HG03460 (cell line): Measurements from ENCODE around the gene SMIM14.
"Not testable (repeated sequence)": the region's sequence is repeated elsewhere in the genome, so short reads cannot be mapped to it uniquely, and the experiment has no call there.

Experiments
- ATAC-seq: cut with Tn5 transposase; IDR thresholded peaks from one replicate; pipeline ENCODE4 v1.9.1; 2021; ENCODE audit not compliant: unreplicated experiment

Gene SMIM14

GRCh38 chr4:39638354-39639239 lies at the start of gene SMIM14:
Gene SMIM14 (minus strand): TSS chr4:39638865. CDS start chr4:39605145, 33,720 bp downstream.
- ATAC-seq: peak; percentile 76

- ATAC-seq: no peak
Observed at GRCh38 chr4:39687014-39687413, 48.3 kb upstream of the SMIM14 start.

- ATAC-seq: no peak
Observed at GRCh38 chr4:39685990-39686389, 47.3 kb upstream of the SMIM14 start.

GRCh38 chr4:39682138-39682537 lies 43.5 kb upstream of the SMIM14 start:
- peak; percentile 77 for ATAC-seq

- not testable (repeated sequence) for ATAC-seq
Observed at GRCh38 chr4:39681003-39681402, 42.3 kb upstream of the SMIM14 start.

- not testable (repeated sequence) for ATAC-seq
Observed at GRCh38 chr4:39675681-39676080, 37.0 kb upstream of the SMIM14 start.

GRCh38 chr4:39670296-39670695 lies 31.6 kb upstream of the SMIM14 start:
- not testable (repeated sequence) for ATAC-seq

GRCh38 chr4:39668887-39669286 lies 30.2 kb upstream of the SMIM14 start:
- ATAC-seq: no peak

- no peak for ATAC-seq
Observed at GRCh38 chr4:39667706-39668105, 29.0 kb upstream of the SMIM14 start.

- ATAC-seq: no peak
Observed at GRCh38 chr4:39664828-39665731, 26.4 kb upstream of the SMIM14 start.

- ATAC-seq: no peak
Observed at GRCh38 chr4:39662683-39663082, 24.0 kb upstream of the SMIM14 start.

GRCh38 chr4:39660757-39661156 lies 22.1 kb upstream of the SMIM14 start:
- ATAC-seq: no peak

- no peak for ATAC-seq
Observed at GRCh38 chr4:39660045-39660444, 21.4 kb upstream of the SMIM14 start.

- no peak for ATAC-seq
Observed at GRCh38 chr4:39658756-39659155, 20.1 kb upstream of the SMIM14 start.

- ATAC-seq: peak; percentile 88
Observed at GRCh38 chr4:39657465-39657864, 18.8 kb upstream of the SMIM14 start.

GRCh38 chr4:39656638-39657037 lies 18.0 kb upstream of the SMIM14 start:
- not testable (repeated sequence) for ATAC-seq

GRCh38 chr4:39655876-39656275 lies 17.2 kb upstream of the SMIM14 start:
- no peak for ATAC-seq

GRCh38 chr4:39655211-39655610 lies 16.5 kb upstream of the SMIM14 start:
- ATAC-seq: no peak

- not testable (repeated sequence) for ATAC-seq
Observed at GRCh38 chr4:39651586-39651985, 12.9 kb upstream of the SMIM14 start.

- ATAC-seq: no peak
Observed at GRCh38 chr4:39649639-39650265, 11.1 kb upstream of the SMIM14 start.
